Effector memory CD4-positive, alpha-beta T cell (primary cell): ENCODE data around the gene ETHE1.

ENCODE experiments used
- DNase-seq, 3 donors: peaks; one replicate each; pipeline ENCODE4 v3.0.0-alpha.2; 2020
- H3K27ac ChIP-seq: 2 replicates; pipeline ENCODE4 v1.7.0; 2013; ENCODE audit warnings: mild to moderate bottlenecking, low read length, moderate library complexity; ENCODE audit not compliant: insufficient read depth, poor library complexity, severe bottlenecking
- H3K27me3 ChIP-seq: replicated peaks from 2 replicates; pipeline ENCODE4 v1.7.0; 2013; ENCODE audit warnings: mild to moderate bottlenecking, low read length; ENCODE audit not compliant: insufficient read depth, control insufficient read depth, poor library complexity, severe bottlenecking
- H3K36me3 ChIP-seq: 2 replicates; pipeline ENCODE4 v1.7.0; 2013; ENCODE audit warnings: mild to moderate bottlenecking, low read length, moderate library complexity; ENCODE audit not compliant: control insufficient read depth, insufficient read depth
- H3K4me1 ChIP-seq: 2 replicates; pipeline ENCODE4 v1.7.0; 2013; ENCODE audit warnings: low read length, mild to moderate bottlenecking; ENCODE audit not compliant: control insufficient read depth, insufficient read depth, poor library complexity, severe bottlenecking
- H3K4me3 ChIP-seq: 2 replicates; pipeline ENCODE4 v1.7.0; 2013; ENCODE audit warnings: low read length, low read depth, mild to moderate bottlenecking; ENCODE audit not compliant: insufficient read depth, poor library complexity, severe bottlenecking
- H3K9me3 ChIP-seq: 2 replicates; pipeline ENCODE4 v1.7.0; 2013; ENCODE audit warnings: mild to moderate bottlenecking, low read length, moderate library complexity; ENCODE audit not compliant: control insufficient read depth

ETHE1 gene

DNA sequence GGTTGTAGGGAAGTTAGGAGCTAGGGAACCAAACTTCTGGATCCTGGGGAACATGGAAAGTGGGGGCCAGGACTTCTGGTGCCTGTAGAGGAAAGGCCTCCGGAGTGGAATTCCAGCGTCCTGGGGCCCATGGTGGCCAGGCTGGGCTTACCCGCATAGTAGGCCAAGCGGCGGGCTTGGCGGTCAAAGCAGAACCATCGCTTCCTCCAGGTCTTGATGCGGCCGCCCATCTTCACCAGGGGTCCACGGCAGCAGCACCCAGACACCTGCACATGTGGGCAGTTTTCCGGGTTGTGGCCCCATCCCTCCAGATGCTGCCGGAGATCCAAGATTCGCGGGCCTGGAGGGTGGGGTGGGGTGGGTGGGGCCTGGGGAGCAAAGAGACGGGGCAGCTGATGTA, 47.8 kb downstream of the ETHE1 start:
- peaks cover 14% of the 10 kb centered on the region for H3K4me1 ChIP-seq
- no peaks in the 10 kb centered on the region for H3K9me3 ChIP-seq
- no peaks in the 10 kb centered on the region for H3K27me3 ChIP-seq
- DNase-seq: no peak
- H3K27ac ChIP-seq: no peak overlapping the region
- peaks cover 9% of the 10 kb centered on the region for H3K36me3 ChIP-seq
- H3K4me3 ChIP-seq: no peak overlapping the region

GRCh38 chr19:43478323-43478722, 48.7 kb downstream of the ETHE1 start:
- H3K4me1 ChIP-seq: peaks cover 14% of the 10 kb centered on the region
- H3K27me3 ChIP-seq: no peaks in the 10 kb centered on the region
- no peak for DNase-seq
- H3K9me3 ChIP-seq: no peaks in the 10 kb centered on the region
- peaks cover 9% of the 10 kb centered on the region for H3K36me3 ChIP-seq
- H3K4me3 ChIP-seq: no peak overlapping the region
- H3K27ac ChIP-seq: no peak overlapping the region

- H3K27ac ChIP-seq: no peak overlapping the region
- H3K4me3 ChIP-seq: no peak overlapping the region
- no peaks in the 10 kb centered on the region for H3K27me3 ChIP-seq
- H3K4me1 ChIP-seq: peaks cover 14% of the 10 kb centered on the region
- peaks cover 9% of the 10 kb centered on the region for H3K36me3 ChIP-seq
- no peak for DNase-seq
- H3K9me3 ChIP-seq: no peaks in the 10 kb centered on the region
These were observed 50.4 kb downstream of the ETHE1 start for GRCh38 chr19:43476606-43477005.

GRCh38 chr19:43474986-43475705, 51.9 kb downstream of the ETHE1 start:
- H3K4me3 ChIP-seq: peak overlapping the region; percentile 47

GRCh38 chr19:43474487-43474886, 52.5 kb downstream of the ETHE1 start:
- peaks cover 5% of the 10 kb centered on the region for H3K36me3 ChIP-seq
- peak overlapping the region; percentile 79 for H3K27ac ChIP-seq
- H3K9me3 ChIP-seq: no peaks in the 10 kb centered on the region
- peaks cover 17% of the 10 kb centered on the region for H3K4me1 ChIP-seq
- H3K4me3 ChIP-seq: no peak overlapping the region
- no peak for DNase-seq
- no peaks in the 10 kb centered on the region for H3K27me3 ChIP-seq

More at GRCh38 chr19:43474986-43475705, 51.9 kb downstream of the ETHE1 start:
- Histone ChIP-seq H3K27me3 (no peaks in the 10 kb centered on the region), H3K36me3 (peaks cover 5% of the 10 kb centered on the region), H3K27ac (peak overlapping the region; percentile 79), H3K4me1 (peaks cover 14% of the 10 kb centered on the region), H3K9me3 (no peaks in the 10 kb centered on the region)
- peak; percentile 90 to 95 (median 92) for DNase-seq

- H3K27ac ChIP-seq: peak overlapping the region; percentile 12
- no peaks in the 10 kb centered on the region for H3K9me3 ChIP-seq
- H3K4me3 ChIP-seq: no peak overlapping the region
- H3K36me3 ChIP-seq: no peaks in the 10 kb centered on the region
- no peaks in the 10 kb centered on the region for H3K27me3 ChIP-seq
- peaks cover 34% of the 10 kb centered on the region for H3K4me1 ChIP-seq
- DNase-seq: no peak
These were observed 55.9 kb downstream of the ETHE1 start for GRCh38 chr19:43471091-43471490.

GRCh38 chr19:43470288-43470687, 56.7 kb downstream of the ETHE1 start:
- peak overlapping the region; percentile 70 for H3K27ac ChIP-seq
- H3K9me3 ChIP-seq: no peaks in the 10 kb centered on the region
- no peaks in the 10 kb centered on the region for H3K36me3 ChIP-seq
- peak in 1 of 3 donors; percentile 49 for DNase-seq
- H3K27me3 ChIP-seq: no peaks in the 10 kb centered on the region
- no peak overlapping the region for H3K4me3 ChIP-seq
- H3K4me1 ChIP-seq: peaks cover 27% of the 10 kb centered on the region

GRCh38 chr19:43469160-43469480, 57.9 kb downstream of the ETHE1 start:
- H3K27me3 ChIP-seq: no peaks in the 10 kb centered on the region
- H3K36me3 ChIP-seq: no peaks in the 10 kb centered on the region
- H3K9me3 ChIP-seq: no peaks in the 10 kb centered on the region
- H3K4me1 ChIP-seq: peaks cover 25% of the 10 kb centered on the region
- no peak overlapping the region for H3K4me3 ChIP-seq
- DNase-seq: no peak
- H3K27ac ChIP-seq: peak overlapping the region; percentile 70

DNA sequence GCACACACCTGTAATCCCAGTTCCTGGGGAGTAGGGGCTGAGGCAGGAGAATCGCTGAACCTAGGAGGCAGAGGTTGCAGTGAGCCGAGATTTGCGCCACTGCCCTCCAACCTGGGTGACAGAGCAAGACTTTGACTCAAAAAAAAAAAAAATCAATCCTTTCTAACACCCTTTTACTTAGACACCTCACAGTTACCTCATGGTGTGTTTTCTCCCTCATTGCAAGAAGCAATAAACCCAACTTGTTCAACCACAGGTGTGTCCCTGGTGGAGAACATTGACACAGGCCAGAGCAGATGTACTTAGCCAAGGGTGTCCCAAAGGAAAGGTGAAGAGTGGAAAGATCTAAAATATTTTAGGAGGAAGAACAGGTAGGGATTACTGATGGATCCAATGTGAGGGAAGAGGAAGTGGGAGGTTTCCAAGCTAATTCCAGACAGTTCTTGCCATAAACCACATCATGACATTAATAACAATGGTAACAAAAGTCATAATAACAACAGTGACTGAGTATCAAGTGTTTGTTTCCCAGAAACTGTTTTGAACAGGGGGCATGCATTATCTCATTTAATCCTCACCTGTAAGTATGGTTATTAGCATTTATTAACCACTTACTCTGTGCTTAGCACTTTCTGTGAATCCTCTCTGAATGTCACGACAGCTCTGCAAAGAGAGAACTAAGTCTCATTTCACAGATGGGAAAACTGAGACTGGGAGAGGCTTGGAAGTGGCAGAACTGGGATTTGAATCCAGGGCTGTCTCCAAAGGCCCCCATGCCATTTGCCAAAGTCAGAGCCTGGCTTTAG, 58.4 kb downstream of the ETHE1 start:
- H3K27me3 ChIP-seq: no peaks in the 10 kb centered on the region
- peaks cover 25% of the 10 kb centered on the region for H3K4me1 ChIP-seq
- H3K9me3 ChIP-seq: no peaks in the 10 kb centered on the region
- H3K27ac ChIP-seq: peak overlapping the region; percentile 70
- H3K36me3 ChIP-seq: no peaks in the 10 kb centered on the region
- H3K4me3 ChIP-seq: no peak overlapping the region
- no peak for DNase-seq

GRCh38 chr19:43467730-43468129, 59.3 kb downstream of the ETHE1 start:
- no peak overlapping the region for H3K27ac ChIP-seq

More at GRCh38 chr19:43467730-43468129, 59.3 kb downstream of the ETHE1 start:
- Histone ChIP-seq H3K4me1 (peaks cover 29% of the 10 kb centered on the region), H3K4me3 (no peak overlapping the region), H3K27me3 (no peaks in the 10 kb centered on the region), H3K36me3 (no peaks in the 10 kb centered on the region), H3K9me3 (no peaks in the 10 kb centered on the region)
- DNase-seq: no peak
